Thyroid gland (tissue), 4 donors: ENCODE results near the gene SYT1. TPM values are rescaled to one million over a fixed set of nuclear protein-coding genes. Genes with fewer than 3 reads are reported as not detected.

Experiments used
- DNase-seq, 2 donors: peaks; one replicate each; pipeline ENCODE4 v3.0.0-alpha.2; 2019
- H3K27ac ChIP-seq, 3 donors: fragments of 200-600 bp; sonication (generic); 1 replicate in 2 of 3; 2 replicates in 1 of 3; pipeline ENCODE4 v1.5.1; 2016 to 2019; ENCODE audit warnings: mild to moderate bottlenecking in 1 of 3, moderate library complexity in 1 of 3
- H3K27me3 ChIP-seq: fragments of 200-600 bp; sonication (generic); one replicate; pipeline ENCODE4 v1.5.1; 2019
- H3K36me3 ChIP-seq, 2 donors: fragments of 200-600 bp; sonication (generic); one replicate each; pipeline ENCODE4 v1.5.1; 2016 to 2019
- H3K4me1 ChIP-seq, 2 donors: fragments of 200-600 bp; sonication (generic); one replicate each; pipeline ENCODE4 v1.5.1; 2017 to 2019
- H3K4me3 ChIP-seq, 3 donors: fragments of 200-600 bp; sonication (generic); replicated peaks in 1 of 3; 1 replicate in 2 of 3; 2 replicates in 1 of 3; pipeline ENCODE4 v1.5.1; 2016; ENCODE audit warnings: mild to moderate bottlenecking in 1 of 3
- H3K9me3 ChIP-seq: fragments of 200-600 bp; sonication (generic); one replicate; pipeline ENCODE4 v1.5.1; 2017
- POLR2A ChIP-seq, 2 donors: fragments of 450-650 bp; IDR thresholded peaks; one replicate each; pipeline ENCODE4 v1.6.1; 2017; ENCODE audit warnings: antibody characterized with exemption in 2 of 2, mild to moderate bottlenecking in 2 of 2, moderate library complexity in 1 of 2
- WGBS, 2 donors: methylation state at CpG; one replicate each; pipeline ENCODE4 v1.1.5; 2017; 5-methylcytosine and 5-hydroxymethylcytosine counted together
- intact Hi-C: fragments of 100-400 bp; cut with DNase I; formaldehyde crosslinking; loops from one replicate; pipeline ENCODE4 v1.15.1; 2023
- total RNA-seq, 4 donors: library from RNA; depleted of rRNA; stranded (reverse); fragments of >200 nt; gene quantifications; one replicate each; pipeline ENCODE4 v1.2.3, GENCODE V29; 2016
- TF ChIP-seq, protein P1 (sequence below), 6 experiments: fragments of 200-600 bp in 3 of 6; fragments of 450-650 bp in 3 of 6; sonication (generic) in 3 of 6; IDR thresholded peaks; one replicate each; pipeline ENCODE4 v1.5.1; 2016 to 2019; ENCODE audit warnings: antibody characterized with exemption in 6 of 6, mild to moderate bottlenecking in 2 of 6, inconsistent platforms in 1 of 6, moderate library complexity in 1 of 6

The SYT1 gene
- total RNA-seq, 4 donors from 2014 or later: 0.58 to 2.4 (median 1.2) TPM

DNA sequence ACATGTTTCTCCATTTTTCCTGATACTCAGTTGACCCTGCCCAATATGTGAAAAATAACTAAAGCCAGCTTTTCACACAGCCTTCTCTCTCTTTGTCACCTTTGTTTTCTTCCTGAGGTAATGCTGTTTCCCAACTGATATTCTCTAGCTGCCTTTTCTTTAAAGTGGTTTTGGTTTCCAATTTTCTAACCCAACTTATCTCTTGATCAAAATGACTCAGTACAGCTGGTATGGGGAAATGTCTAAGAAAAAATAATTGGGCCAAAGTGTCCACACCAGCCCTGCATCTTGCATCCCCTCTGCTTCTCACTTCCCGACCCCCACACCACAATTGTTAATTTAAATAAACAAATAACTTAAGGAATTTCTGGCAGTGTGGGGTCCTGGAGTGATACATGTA lies 193.8 kb downstream of the SYT1 start:
- no peaks in the 10 kb centered on the region for H3K36me3 ChIP-seq
- no peak for DNase-seq
- H3K4me1 ChIP-seq: no peaks in the 10 kb centered on the region
- TF ChIP-seq, protein P1, sequence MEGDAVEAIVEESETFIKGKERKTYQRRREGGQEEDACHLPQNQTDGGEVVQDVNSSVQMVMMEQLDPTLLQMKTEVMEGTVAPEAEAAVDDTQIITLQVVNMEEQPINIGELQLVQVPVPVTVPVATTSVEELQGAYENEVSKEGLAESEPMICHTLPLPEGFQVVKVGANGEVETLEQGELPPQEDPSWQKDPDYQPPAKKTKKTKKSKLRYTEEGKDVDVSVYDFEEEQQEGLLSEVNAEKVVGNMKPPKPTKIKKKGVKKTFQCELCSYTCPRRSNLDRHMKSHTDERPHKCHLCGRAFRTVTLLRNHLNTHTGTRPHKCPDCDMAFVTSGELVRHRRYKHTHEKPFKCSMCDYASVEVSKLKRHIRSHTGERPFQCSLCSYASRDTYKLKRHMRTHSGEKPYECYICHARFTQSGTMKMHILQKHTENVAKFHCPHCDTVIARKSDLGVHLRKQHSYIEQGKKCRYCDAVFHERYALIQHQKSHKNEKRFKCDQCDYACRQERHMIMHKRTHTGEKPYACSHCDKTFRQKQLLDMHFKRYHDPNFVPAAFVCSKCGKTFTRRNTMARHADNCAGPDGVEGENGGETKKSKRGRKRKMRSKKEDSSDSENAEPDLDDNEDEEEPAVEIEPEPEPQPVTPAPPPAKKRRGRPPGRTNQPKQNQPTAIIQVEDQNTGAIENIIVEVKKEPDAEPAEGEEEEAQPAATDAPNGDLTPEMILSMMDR (IDR thresholded peaks at IDR 0.05): no peak
- H3K4me3 ChIP-seq: no peak overlapping the region
- H3K27me3 ChIP-seq: no peaks in the 10 kb centered on the region
- H3K9me3 ChIP-seq: no peaks in the 10 kb centered on the region
- 56 to 61% methylated on average over 1 of the region's 1 CpG for WGBS, 2 donors
- intact Hi-C loops: no loop called here
- H3K27ac ChIP-seq: no peak overlapping the region

DNA sequence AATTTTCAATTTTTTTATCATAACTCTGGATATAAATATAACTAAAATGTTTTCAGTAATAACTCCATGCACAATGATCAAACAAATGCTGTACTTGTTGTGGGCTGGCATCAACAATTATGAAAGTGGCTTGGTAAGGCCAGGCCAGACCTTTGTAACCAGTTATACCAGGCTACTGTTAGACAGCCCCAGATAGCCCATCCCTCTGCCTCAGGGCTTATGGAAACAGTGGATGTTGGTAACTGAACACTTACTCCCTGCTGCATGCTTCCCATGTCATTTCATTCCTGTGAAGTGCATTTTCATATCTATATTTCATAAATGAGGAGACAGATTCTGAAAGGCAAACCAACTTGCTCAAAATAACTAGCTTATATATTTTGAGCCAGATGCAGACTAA lies 195.0 kb downstream of the SYT1 start:
- Histone ChIP-seq H3K9me3 (no peaks in the 10 kb centered on the region), H3K27ac (no peak overlapping the region), H3K4me3 (no peak overlapping the region), H3K4me1 (no peaks in the 10 kb centered on the region), H3K36me3 (no peaks in the 10 kb centered on the region), H3K27me3 (no peaks in the 10 kb centered on the region)
- no peak for DNase-seq
- TF ChIP-seq POLR2A (IDR thresholded peaks at IDR 0.05): no peak
- TF ChIP-seq, protein P1 (IDR thresholded peaks at IDR 0.05): no peak
- intact Hi-C loops: no loop called here

DNA sequence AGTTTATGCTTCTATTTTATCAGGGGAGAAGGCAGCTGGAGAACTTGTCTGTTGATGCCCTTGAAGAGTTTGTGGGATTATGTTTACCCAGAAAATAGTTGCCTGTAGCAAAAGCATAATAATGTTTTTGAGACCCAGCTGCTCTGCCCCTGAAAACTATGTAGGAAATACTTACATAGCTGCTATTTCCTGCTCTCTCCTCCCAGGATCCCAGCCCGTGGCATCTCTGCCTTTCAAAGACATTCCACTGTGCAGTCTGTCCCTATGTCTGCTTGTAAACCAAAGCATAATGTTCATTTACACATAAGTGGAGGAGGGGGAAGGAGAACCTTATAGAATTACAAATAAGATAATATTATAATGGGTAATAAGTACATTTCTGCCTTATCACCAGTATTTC lies 198.7 kb downstream of the SYT1 start:
- H3K27ac ChIP-seq: no peak overlapping the region
- H3K27me3 ChIP-seq: no peaks in the 10 kb centered on the region
- H3K4me3 ChIP-seq: no peak overlapping the region
- no peaks in the 10 kb centered on the region for H3K36me3 ChIP-seq
- H3K4me1 ChIP-seq: no peaks in the 10 kb centered on the region
- no peak for TF ChIP-seq POLR2A (IDR thresholded peaks at IDR 0.05)
- TF ChIP-seq, protein P1 (IDR thresholded peaks at IDR 0.05): no peak
- WGBS, 2 donors: 22 to 29% methylated on average over 1 of the region's 1 CpG
- H3K9me3 ChIP-seq: no peaks in the 10 kb centered on the region
- no peak for DNase-seq
- intact Hi-C loops: no loop called here

DNA sequence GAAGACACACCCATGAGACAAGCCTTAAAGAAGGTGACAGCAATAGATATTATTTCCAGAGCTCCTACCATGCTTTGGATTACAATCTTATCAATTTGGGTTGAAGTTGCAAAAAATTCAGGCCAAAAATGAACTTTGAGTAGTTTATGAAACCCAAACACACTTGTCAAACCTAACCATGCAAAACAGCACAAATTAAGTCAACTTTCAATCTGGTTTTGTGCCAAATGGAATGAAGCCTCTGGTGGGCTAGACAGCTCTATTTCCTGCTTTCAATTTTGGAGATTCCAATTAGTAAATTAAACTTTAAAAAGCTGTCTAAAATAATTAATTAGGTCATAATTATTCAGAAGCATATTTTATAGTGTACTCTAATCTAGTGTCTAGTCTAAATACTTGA lies 203.4 kb downstream of the SYT1 start:
- no peak overlapping the region for H3K4me3 ChIP-seq
- intact Hi-C loops: no loop called here
- H3K27me3 ChIP-seq: no peaks in the 10 kb centered on the region

DNA sequence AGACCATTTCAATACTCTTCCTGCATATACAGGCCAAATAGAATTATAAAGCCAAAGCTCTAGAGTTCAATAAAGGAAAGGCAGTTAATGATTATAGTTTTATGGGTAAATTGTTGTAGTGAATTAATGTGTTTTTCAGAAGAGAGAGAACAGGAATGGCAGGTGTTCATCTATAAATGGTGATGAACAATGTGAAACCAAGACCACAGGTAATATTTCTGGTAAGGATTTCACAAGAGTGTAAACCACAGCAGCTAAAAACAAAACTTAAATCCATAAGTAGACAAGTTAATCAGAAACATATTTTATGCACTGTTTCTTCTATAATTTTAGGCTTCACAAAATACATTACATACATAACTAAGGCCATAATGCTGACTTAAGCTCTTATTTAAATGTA lies 204.4 kb downstream of the SYT1 start:
- DNase-seq: no peak
- intact Hi-C loops: no loop called here
- H3K9me3 ChIP-seq: no peaks in the 10 kb centered on the region
- no peaks in the 10 kb centered on the region for H3K36me3 ChIP-seq
- no peaks in the 10 kb centered on the region for H3K4me1 ChIP-seq
- TF ChIP-seq, protein P1 (IDR thresholded peaks at IDR 0.05): no peak
- no peak for TF ChIP-seq POLR2A (IDR thresholded peaks at IDR 0.05)
- no peaks in the 10 kb centered on the region for H3K27me3 ChIP-seq
- H3K27ac ChIP-seq: no peak overlapping the region
- H3K4me3 ChIP-seq: no peak overlapping the region

More for the DNA sequence above, 203.4 kb downstream of the SYT1 start:
- DNase-seq: no peak
- TF ChIP-seq POLR2A (IDR thresholded peaks at IDR 0.05): no peak
- TF ChIP-seq, protein P1 (IDR thresholded peaks at IDR 0.05): no peak
- Histone ChIP-seq H3K36me3 (no peaks in the 10 kb centered on the region), H3K4me1 (no peaks in the 10 kb centered on the region), H3K9me3 (no peaks in the 10 kb centered on the region), H3K27ac (no peak overlapping the region)
